HS-5 (cell line): ENCODE results near the gene AQP10.
"Not testable (repeated sequence)": the region's sequence is repeated elsewhere in the genome, so short reads cannot be mapped to it uniquely, and the experiment has no call there.

Source experiments
- DNase-seq: peaks from one replicate; pipeline ENCODE4 v3.0.0-alpha.2; 2012; ENCODE audit warnings: low read depth

Gene AQP10

DNA sequence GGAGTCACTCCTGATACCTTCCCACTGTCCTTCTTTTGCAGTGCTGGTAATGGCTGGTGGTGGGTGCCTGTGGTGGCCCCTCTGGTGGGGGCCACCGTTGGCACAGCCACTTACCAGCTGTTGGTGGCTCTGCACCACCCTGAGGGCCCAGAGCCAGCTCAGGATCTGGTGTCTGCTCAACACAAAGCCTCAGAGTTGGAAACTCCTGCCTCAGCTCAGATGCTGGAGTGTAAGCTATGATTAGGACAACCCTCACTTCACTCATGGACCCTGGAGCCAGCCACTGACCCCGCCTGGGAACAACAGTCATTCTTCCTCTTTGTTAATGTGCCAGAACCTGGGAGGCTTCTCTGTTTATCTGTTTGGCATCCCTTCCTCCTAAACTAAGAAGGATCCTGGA lies 3.3 kb downstream of the AQP10 start:
- DNase-seq, result no peak

GRCh38 chr1:154324669-154325582 lies 4.0 kb downstream of the AQP10 start, which contains the start of gene ATP8B2:
ATP8B2 (plus strand) TSS chr1:154325525; CDS start chr1:154328142, 2,617 bp downstream.
- DNase-seq, result peak; percentile 49

DNA sequence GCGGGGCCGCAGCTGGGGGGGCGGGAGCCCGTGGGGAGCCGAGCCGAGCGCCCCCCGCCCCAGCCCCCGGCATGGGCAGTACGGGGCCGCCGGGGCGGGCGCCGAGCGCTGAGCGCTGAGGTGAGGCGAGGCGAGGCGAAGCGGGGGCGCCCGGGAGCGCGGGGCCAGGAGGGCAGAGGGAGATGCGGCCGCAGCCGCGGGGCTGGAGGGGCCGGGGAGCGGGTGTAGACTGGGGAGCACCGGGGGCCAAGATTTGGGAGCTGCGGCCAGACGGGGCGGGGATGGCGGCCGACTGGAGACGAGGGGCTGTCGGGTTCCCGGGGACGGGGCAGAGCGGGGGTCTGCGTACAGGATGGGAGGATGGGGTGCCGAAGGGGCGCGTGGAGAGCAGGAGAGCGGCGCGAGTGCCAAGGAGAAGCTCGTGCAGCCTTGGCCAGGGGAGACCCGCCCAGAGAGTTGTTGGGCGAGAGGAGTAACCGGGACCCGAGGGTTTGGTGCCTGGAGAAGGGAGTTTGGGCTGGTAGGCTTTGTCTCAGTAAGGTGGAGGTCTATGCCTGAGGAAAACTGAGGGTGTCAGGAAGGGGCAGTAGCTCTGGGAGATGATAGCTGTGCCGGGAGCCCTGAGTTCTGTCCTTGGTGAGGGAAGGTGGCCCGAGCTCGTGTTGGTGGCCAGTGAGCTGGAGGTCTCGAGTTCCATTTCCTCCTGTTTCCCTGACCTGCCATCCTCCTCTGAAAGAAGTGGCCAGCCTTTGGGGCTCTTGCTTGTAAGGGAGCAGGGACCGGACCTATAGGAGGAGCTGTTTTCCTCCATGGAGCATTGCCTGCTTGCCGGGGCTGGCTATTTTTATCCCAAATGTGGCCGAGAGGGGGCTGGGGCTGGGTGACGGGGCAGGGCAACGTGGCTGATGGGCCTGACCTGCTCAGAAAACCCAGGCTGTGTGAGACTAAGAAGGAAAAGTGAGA lies 5.0 kb downstream of the AQP10 start:
- DNase-seq, result peak; percentile 59

GRCh38 chr1:154326546-154327465 lies 5.9 kb downstream of the AQP10 start:
- peak; percentile 49 for DNase-seq

DNA sequence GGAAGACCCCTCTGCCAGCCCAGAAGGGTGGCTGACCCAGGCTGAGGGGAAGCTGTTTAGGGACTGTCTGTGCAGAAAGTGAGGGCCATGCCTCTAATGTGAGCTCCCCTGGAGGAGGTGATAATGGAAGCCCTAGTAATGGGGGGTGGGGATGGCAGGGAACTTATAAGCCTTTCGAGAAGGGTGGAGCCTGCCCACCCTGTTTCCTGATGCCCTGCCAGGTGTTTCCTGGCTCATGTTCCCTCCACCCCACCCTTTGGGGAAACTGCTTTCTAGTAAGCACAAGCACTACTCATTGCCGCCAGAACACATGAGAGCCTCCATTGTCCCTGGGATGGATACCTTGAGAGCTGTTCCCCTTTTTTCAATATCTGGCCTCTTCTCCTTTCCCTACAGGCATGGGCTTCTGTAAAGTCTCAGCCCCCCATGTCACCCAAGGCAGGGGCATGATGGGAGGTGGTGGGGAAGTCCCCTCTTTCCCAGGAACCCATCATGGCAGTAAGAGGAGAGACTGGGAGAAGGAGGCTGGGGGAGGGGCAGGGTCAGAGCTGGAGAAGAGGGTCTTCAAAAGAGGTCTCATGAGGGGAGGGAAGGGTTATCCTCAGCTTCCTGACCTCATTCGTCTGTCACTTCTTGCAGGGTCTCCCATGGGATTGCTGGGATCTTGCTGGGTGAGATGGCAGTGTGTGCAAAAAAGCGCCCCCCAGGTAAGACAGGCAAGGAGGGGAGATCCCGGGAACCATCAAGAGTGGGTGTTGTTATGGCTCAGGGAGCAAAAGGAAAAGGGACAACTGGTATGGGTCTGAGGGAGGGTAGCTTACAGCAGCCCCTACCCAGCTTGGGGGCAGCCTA lies 6.8 kb downstream of the AQP10 start:
- no peak for DNase-seq

DNA sequence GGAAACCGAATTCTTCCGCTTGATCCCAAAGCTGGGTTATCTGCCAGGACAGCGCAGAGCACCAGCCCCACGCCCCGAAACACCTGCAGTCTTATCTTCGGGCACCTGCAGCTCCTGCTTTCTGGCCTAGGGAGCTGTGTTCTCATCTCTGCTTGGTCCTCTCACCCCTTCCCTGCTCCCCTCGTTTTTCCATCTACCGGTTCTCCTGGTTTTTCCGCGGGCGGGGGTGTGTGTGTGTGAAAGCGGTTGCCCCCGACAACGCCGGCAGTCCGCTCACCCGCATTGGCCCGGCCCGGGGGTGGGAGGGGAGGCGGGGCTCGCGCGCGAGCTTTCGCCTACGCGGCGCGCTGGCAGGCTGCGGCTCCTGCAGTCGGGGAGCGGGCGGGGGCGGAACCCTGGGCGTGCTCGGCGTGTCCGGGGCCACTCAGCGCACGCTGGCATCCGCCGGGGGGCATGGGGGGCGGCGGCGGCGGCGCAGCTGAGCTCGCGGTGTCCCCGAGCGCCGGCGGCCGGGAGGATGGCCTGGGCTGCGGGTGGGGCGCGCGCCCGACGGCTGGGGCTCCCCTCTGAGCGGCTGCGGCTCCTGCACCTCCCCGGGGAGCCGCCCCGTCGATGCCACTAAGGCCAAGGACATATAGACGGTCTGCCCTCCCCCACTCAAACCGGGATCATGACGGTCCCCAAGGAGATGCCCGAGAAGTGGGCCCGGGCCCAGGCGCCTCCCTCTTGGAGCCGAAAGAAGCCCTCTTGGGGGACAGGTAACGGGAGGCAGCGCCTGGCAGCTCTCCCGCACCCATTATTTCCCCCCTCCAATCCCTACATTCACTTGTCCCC lies 7.6 kb downstream of the AQP10 start:
- DNase-seq, result no peak

DNA sequence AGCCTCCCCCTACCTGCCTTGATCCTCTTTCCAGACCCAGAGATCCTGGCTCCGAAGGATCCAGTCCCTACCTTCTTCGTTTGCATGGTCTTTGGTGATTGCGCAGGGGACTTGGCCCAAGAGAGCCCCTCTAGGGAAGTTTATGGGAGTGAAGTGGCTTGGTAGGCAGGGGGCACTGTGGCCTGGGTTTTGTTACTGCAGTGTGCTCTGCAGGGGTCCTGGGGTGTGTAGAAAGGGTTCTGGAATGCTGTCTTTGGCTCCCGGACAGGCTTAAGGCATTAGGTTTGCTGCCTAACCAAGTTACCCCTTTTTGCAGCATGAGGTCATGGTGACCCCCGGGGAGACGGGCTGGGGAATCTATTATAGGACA lies 8.2 kb downstream of the AQP10 start:
- no peak for DNase-seq

- no peak for DNase-seq
These were observed 8.7 kb downstream of the AQP10 start for GRCh38 chr1:154329551-154330131.

- no peak for DNase-seq
These were observed 9.8 kb downstream of the AQP10 start for GRCh38 chr1:154330669-154331068.

- no peak for DNase-seq
These were observed 13.5 kb downstream of the AQP10 start for GRCh38 chr1:154334079-154335024.

DNA sequence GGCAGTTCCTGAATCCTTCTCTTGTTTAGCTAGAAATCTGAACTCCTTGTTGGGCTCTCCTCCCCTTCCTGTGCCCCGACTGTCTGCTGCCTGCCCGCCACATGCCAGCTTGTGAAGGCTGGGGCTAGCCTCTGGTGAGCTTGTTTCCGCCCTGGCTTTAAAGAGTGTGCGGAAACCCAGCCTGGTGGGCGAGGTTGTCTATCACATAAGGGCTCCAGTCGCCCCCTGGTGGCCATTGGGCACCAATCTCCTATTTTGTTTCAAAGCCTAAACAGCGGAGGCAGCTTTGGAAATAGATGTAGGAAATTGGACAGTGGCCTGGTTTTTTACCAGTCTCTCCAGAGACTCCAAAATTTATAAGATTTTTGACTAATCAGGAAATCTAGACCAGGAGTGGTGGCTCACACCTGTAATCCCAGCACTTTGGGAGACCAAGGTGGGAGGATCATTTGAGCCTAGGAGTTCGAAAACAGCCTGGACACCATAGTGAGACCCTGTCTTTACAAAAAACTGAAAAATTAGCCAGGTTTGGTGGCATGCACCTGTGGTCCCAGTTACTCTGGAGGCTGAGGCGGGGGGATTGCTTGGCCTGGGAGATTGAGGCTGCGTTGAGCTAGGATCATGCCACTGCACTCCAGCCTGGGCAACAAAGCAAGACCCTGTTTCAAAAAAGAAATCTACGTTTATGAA lies 14.3 kb downstream of the AQP10 start:
- no peak for DNase-seq

GRCh38 chr1:154337253-154337894 lies 16.5 kb downstream of the AQP10 start:
- no peak for DNase-seq

DNA sequence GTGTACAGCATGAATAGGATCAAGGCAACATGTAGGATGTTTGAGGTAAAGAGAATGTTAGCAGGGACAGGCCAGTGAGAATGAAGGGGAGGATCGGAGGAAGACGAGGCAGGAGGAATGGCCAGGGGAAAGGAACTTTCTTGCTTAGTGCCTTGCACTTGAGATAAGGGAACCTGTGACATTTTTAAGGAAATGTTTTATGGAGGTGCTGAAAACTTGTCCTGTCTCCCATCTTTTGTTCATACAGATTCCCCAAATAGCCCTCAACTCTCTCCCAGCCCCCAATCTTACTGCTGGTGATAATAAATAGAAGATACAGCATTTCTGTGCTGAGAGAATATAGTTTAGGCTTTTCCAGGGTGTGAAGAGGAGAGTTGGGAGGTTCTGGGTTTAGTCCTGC lies 18.0 kb downstream of the AQP10 start:
- DNase-seq, result no peak

DNA sequence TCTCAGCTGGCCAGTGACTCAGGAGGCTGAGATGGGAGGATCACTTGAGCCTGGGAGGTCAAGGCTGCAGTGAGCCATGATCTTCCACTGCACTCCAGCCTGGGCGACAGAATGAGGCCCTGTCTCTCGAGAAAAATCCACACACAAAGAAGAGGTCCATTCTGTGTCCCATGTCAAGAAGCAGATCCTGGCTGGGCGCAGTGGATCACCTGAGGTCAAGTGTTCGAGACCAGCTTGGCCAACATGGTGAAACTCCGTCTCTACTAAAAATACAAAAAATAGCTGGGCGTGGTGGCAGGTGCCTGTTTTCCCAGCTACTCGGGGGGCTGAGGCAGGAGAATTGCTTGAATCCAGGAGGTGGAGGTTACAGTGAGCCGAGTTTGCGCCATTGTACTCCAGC lies 20.5 kb downstream of the AQP10 start:
- DNase-seq, result not testable (repeated sequence)

- DNase-seq, result no peak
These were observed 21.2 kb downstream of the AQP10 start for GRCh38 chr1:154342132-154342531.

DNA sequence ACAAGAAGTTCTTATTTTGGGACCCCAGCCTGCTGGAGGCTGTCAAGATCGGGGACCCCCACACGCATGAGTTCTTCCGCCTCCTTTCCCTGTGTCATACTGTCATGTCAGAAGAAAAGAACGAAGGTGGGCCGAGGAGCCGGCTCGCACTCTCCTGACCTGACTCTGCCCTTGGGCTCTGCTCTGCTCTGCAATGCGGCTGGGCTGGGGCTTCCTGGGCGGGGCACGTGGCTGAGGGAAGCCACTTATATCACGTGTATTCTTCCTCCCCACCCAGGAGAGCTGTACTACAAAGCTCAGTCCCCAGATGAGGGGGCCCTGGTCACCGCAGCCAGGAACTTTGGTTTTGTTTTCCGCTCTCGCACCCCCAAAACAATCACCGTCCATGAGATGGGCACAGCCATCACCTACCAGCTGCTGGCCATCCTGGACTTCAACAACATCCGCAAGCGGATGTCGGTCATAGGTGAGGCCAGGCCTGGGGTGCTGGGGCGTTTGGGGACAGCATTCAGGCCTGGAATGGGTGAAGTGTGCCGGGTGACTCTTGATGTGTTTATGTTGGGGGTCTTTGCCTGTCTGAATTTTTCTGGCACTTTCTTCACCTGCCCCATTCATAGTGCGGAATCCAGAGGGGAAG lies 22.1 kb downstream of the AQP10 start:
- no peak for DNase-seq
